Lower leg skin (tissue), 3 donors: ENCODE measurements around the gene METTL1.

Experiments used
- CTCF ChIP-seq, 3 donors: fragments of 450-650 bp; IDR thresholded peaks; one replicate each; pipeline ENCODE4 v1.5.1; 2016; ENCODE audit warnings: antibody characterized with exemption in 3 of 3, mild to moderate bottlenecking in 3 of 3, moderate library complexity in 2 of 3
- POLR2A ChIP-seq, 2 donors: fragments of 450-650 bp; IDR thresholded peaks; one replicate each; pipeline ENCODE4 v1.6.1; 2016 to 2017; ENCODE audit warnings: antibody characterized with exemption in 2 of 2, mild to moderate bottlenecking in 1 of 2, moderate library complexity in 1 of 2

- TF ChIP-seq CTCF (IDR thresholded peaks at IDR 0.05) (no peak), POLR2A (IDR thresholded peaks at IDR 0.05) (no peak)
These were observed 34.1 kb downstream of the METTL1 start for GRCh38 chr12:57737467-57738460.
